HG02610 (cell line): ENCODE measurements around the gene C2orf68.
A peak's percentile ranks its signal among the peaks of the same experiment; 100 is the strongest.
"Not testable (repeated sequence)": the region's sequence is repeated elsewhere in the genome, so short reads cannot be mapped to it uniquely, and the experiment has no call there.

ENCODE experiments used
- ATAC-seq: cut with Tn5 transposase; IDR thresholded peaks from one replicate; pipeline ENCODE4 v1.9.1; 2021; ENCODE audit warnings: mild to moderate bottlenecking, moderate library complexity; ENCODE audit not compliant: unreplicated experiment

C2orf68 gene

GRCh38 chr2:85635011-85635410, 23.1 kb upstream of the C2orf68 start:
- no peak for ATAC-seq

- ATAC-seq: no peak
Measured at GRCh38 chr2:85631316-85631715, 19.4 kb upstream of the C2orf68 start.

GRCh38 chr2:85628658-85629057, 16.8 kb upstream of the C2orf68 start:
- ATAC-seq: peak; percentile 91

GRCh38 chr2:85623991-85624390, 12.1 kb upstream of the C2orf68 start:
- no peak for ATAC-seq

- ATAC-seq: no peak
Measured at GRCh38 chr2:85621338-85621737, 9.5 kb upstream of the C2orf68 start.

GRCh38 chr2:85619617-85620016, 7.8 kb upstream of the C2orf68 start:
- no peak for ATAC-seq

GRCh38 chr2:85617723-85618122, 5.9 kb upstream of the C2orf68 start:
- ATAC-seq: not testable (repeated sequence)

GRCh38 chr2:85615413-85615728, 3.5 kb upstream of the C2orf68 start:
- ATAC-seq: no peak

GRCh38 chr2:85614757-85615156, 2.9 kb upstream of the C2orf68 start:
- ATAC-seq: not testable (repeated sequence)

GRCh38 chr2:85613717-85614515, 2.0 kb upstream of the C2orf68 start:
- ATAC-seq: no peak

GRCh38 chr2:85611217-85611704, 605 bp downstream of the C2orf68 start:
- no peak for ATAC-seq

GRCh38 chr2:85607268-85608215, 4.3 kb downstream of the C2orf68 start:
- no peak for ATAC-seq

- no peak for ATAC-seq
Measured at GRCh38 chr2:85606116-85606455, 5.8 kb downstream of the C2orf68 start.

- ATAC-seq: no peak
Measured at GRCh38 chr2:85605406-85606115, 6.3 kb downstream of the C2orf68 start.

GRCh38 chr2:85604568-85605339, 7.1 kb downstream of the C2orf68 start:
- ATAC-seq: no peak

- not testable (repeated sequence) for ATAC-seq
Measured at GRCh38 chr2:85604133-85604444, 7.8 kb downstream of the C2orf68 start.

GRCh38 chr2:85602476-85603234, 9.2 kb downstream of the C2orf68 start, which contains the start of gene TMEM150A:
TMEM150A (minus strand) TSS chr2:85602698; CDS start chr2:85601948, 750 bp downstream.
- ATAC-seq: peak; percentile 94

GRCh38 chr2:85601771-85602475, 9.9 kb downstream of the C2orf68 start:
- peak; percentile 28 for ATAC-seq
